ENCODE results near the gene TIMM44. TPM values are rescaled to one million over a fixed set of nuclear protein-coding genes. Genes with fewer than 3 reads are reported as not detected.

TIMM44 gene
- total RNA-seq, 1 donor from 2014 or later, result 39.0 TPM

DNA sequence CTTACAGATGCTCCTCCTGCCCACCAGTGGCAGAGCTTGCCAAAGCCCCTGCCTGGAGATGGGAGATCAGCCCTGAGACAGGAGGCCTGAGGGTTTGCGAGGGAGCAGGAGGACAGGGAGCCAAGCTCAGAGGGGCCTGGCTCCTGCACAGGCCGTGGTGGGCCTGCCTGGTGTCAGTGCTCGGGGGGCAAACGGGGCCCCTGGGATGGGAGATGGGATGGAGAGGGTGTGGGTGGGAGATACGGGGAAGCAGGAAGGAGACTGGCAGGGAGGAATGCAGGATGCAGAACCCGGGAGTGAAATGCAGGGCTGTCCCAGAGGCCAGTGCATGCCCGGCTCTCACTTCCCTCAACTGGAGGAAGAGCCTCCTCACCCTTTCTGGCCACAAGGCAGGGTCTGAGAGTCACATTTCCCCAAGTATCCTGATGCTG is 42.0 kb upstream of the TIMM44 start:
- DNase-seq (ENCODE audit: low read depth), result no peak
- H3K4me3 ChIP-seq (ENCODE audit: low read depth, low read length), result no peak overlapping the region
- TF ChIP-seq CTCF (conservative IDR thresholded peaks at IDR 0.05; ENCODE audit: low read depth, low read length), result no peak

DNA sequence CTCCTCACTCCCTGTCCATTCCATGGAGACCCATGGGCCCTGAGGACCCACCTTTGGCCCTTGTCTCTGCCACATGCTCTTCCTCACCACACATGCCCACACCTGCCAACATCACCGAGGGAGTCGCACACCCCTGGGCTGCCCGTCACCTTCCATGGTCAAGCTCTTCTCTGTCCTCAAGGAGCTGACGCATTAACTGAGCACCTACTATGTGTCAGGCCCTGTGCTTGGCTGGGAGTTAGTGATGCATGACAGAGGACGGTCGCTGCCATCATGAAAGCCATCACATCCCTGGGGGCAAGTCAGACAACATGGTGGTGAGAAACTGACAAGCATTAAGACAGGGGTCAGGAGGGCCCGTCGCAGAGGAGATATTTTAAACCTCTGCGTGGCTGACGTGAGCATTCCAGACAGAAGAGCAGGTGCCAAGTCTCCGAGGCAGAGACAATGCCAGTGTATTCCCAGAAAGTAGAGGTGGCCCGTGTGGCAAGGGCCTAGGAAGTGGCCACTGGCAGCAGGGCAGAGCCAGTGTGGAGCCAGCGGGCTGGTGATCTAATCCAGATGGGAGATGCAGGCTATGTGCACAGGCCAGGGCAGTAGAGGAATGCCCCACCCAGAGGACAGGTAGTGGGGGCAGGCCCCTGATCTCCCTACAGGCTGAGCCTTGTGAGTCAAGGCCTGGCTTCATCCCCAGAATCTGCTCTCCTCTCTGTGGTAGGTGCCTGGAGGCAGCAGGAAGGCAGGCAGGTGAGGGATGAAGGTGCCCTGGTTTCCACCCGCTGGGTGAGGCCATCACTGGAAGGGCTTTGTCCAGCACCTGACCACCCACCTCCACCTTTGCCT is 40.8 kb upstream of the TIMM44 start:
- DNase-seq (ENCODE audit: low read depth), result no peak
- H3K4me3 ChIP-seq (ENCODE audit: low read depth, low read length), result no peak overlapping the region
- TF ChIP-seq CTCF (conservative IDR thresholded peaks at IDR 0.05; ENCODE audit: low read depth, low read length), result no peak

- H3K4me3 ChIP-seq (ENCODE audit: low read depth, low read length), result no peak overlapping the region
- DNase-seq (ENCODE audit: low read depth), result no peak
- TF ChIP-seq CTCF (conservative IDR thresholded peaks at IDR 0.05; ENCODE audit: low read depth, low read length), result no peak
Observed at GRCh38 chr19:7983286-7983950, 40.0 kb upstream of the TIMM44 start.

GRCh38 chr19:7982651-7983099 is 39.2 kb upstream of the TIMM44 start:
- H3K4me3 ChIP-seq (ENCODE audit: low read depth, low read length), result no peak overlapping the region
- no peak for TF ChIP-seq CTCF (conservative IDR thresholded peaks at IDR 0.05; ENCODE audit: low read depth, low read length)
- no peak for DNase-seq (ENCODE audit: low read depth)

GRCh38 chr19:7982103-7982502 is 38.6 kb upstream of the TIMM44 start:
- no peak overlapping the region for H3K4me3 ChIP-seq (ENCODE audit: low read depth, low read length)
- TF ChIP-seq CTCF (conservative IDR thresholded peaks at IDR 0.05; ENCODE audit: low read depth, low read length), result no peak
- DNase-seq (ENCODE audit: low read depth), result no peak

DNA sequence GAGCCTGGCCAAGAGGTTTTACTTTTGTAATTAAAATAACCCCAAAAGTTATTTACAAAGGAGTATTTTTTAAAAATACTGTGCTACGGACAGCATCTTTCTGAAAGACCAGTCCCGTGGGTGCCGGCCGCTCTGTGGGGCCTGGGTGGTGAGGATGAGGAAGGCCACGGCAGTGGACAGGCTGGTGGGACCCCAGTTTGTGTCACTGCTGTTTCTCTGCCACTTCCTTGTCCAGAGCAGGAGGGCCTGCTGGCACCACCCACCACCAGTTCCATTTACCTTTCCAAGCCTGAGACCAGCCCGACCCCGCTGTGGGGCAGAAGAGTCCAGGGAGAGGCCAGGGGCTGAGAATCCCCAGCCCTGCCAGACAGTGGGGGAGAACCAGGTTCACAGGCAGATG is 38.2 kb upstream of the TIMM44 start:
- H3K4me3 ChIP-seq (ENCODE audit: low read depth, low read length), result no peak overlapping the region
- DNase-seq (ENCODE audit: low read depth), result no peak
- TF ChIP-seq CTCF (conservative IDR thresholded peaks at IDR 0.05; ENCODE audit: low read depth, low read length), result no peak
